Gastroesophageal sphincter (tissue), 4 donors: ENCODE measurements around the gene GP5. TPM values are rescaled to one million over a fixed set of nuclear protein-coding genes. Genes with fewer than 3 reads are reported as not detected.

Experiments used
- ATAC-seq: fragments of 150-250 bp; one replicate; pipeline ENCODE4 v1.9.1; 2016; ENCODE audit warnings: mild to moderate bottlenecking, moderate library complexity
- H3K27ac ChIP-seq, 4 donors: fragments of 200-600 bp; sonication (generic) in 3 of 4; 1 replicate in 3 of 4; 2 replicates in 1 of 4; pipeline ENCODE4 v1.5.1; 2016 to 2019
- H3K27me3 ChIP-seq: fragments of 200-600 bp; sonication (generic); one replicate; pipeline ENCODE4 v1.5.1; 2019
- H3K36me3 ChIP-seq, 2 donors: fragments of 200-600 bp; sonication (generic); one replicate each; pipeline ENCODE4 v1.5.1; 2019; ENCODE audit warnings: control low read depth in 1 of 2
- H3K4me1 ChIP-seq, 3 donors: fragments of 200-600 bp; sonication (generic); 1 replicate in 2 of 3; 2 replicates in 1 of 3; pipeline ENCODE4 v1.5.1; 2016 to 2019; ENCODE audit warnings: control low read depth in 2 of 3
- H3K4me3 ChIP-seq, 2 donors: fragments of 200-600 bp; sonication (generic); one replicate each; pipeline ENCODE4 v1.5.1; 2019; ENCODE audit warnings: mild to moderate bottlenecking in 1 of 2, moderate library complexity in 1 of 2
- H3K9me3 ChIP-seq, 3 donors: fragments of 200-600 bp; sonication (generic); one replicate each; pipeline ENCODE4 v1.5.1; 2017 to 2019; ENCODE audit warnings: control low read depth in 2 of 3
- EP300 ChIP-seq: sonication (generic); formaldehyde crosslinking; IDR thresholded peaks from one replicate; pipeline ENCODE4 v1.6.1; 2017; ENCODE audit warnings: antibody characterized with exemption, mild to moderate bottlenecking
- POLR2A ChIP-seq, 2 donors: fragments of 450-650 bp; IDR thresholded peaks; one replicate each; pipeline ENCODE4 v1.6.1; 2017; ENCODE audit warnings: antibody characterized with exemption in 2 of 2, mild to moderate bottlenecking in 2 of 2, moderate library complexity in 1 of 2
- POLR2AphosphoS5 ChIP-seq: sonication (generic); formaldehyde crosslinking; IDR thresholded peaks from one replicate; pipeline ENCODE4 v1.6.1; 2017; ENCODE audit warnings: antibody characterized with exemption
- WGBS, 2 donors: methylation state at CpG; one replicate each; pipeline ENCODE4 v1.1.5; 2018; ENCODE audit warnings: low coverage in 1 of 2; 5-methylcytosine and 5-hydroxymethylcytosine counted together
- total RNA-seq, 4 donors: library from RNA; depleted of rRNA; stranded (reverse); fragments of >200 nt; gene quantifications; one replicate each; pipeline ENCODE4 v1.1.0, GENCODE V29; 2016
- TF ChIP-seq, protein P1 (sequence below), 4 experiments: fragments of 200-600 bp in 2 of 4; fragments of 450-650 bp in 2 of 4; sonication (generic) in 1 of 4; IDR thresholded peaks; one replicate each; pipeline ENCODE4 v1.5.1; 2017 to 2019; ENCODE audit warnings: antibody characterized with exemption in 4 of 4, mild to moderate bottlenecking in 2 of 4, moderate library complexity in 2 of 4

Gene GP5
- total RNA-seq, 4 donors from 2014 or later: 0.31 TPM; not detected in 3

GRCh38 chr3:194401346-194401745 is 2.3 kb upstream of the GP5 start:
- peaks cover 0 to 22% (median 17%) of the 10 kb centered on the region in 3 donors for H3K4me1 ChIP-seq
- 81% methylated on average over 7 of the region's 9 CpGs; no CpG with 5 or more reads in 1 of the 2 donors for WGBS, 2 donors
- no peak for ATAC-seq
- no peak overlapping the region for H3K4me3 ChIP-seq
- no peaks in the 10 kb centered on the region for H3K9me3 ChIP-seq
- peaks cover 36% of the 10 kb centered on the region for H3K27me3 ChIP-seq
- H3K27ac ChIP-seq: no peak overlapping the region
- peaks cover 0 to 12% of the 10 kb centered on the region in 2 donors for H3K36me3 ChIP-seq
- TF ChIP-seq, protein P1, sequence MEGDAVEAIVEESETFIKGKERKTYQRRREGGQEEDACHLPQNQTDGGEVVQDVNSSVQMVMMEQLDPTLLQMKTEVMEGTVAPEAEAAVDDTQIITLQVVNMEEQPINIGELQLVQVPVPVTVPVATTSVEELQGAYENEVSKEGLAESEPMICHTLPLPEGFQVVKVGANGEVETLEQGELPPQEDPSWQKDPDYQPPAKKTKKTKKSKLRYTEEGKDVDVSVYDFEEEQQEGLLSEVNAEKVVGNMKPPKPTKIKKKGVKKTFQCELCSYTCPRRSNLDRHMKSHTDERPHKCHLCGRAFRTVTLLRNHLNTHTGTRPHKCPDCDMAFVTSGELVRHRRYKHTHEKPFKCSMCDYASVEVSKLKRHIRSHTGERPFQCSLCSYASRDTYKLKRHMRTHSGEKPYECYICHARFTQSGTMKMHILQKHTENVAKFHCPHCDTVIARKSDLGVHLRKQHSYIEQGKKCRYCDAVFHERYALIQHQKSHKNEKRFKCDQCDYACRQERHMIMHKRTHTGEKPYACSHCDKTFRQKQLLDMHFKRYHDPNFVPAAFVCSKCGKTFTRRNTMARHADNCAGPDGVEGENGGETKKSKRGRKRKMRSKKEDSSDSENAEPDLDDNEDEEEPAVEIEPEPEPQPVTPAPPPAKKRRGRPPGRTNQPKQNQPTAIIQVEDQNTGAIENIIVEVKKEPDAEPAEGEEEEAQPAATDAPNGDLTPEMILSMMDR (IDR thresholded peaks at IDR 0.05): no peak
- no peak for TF ChIP-seq EP300

GRCh38 chr3:194399874-194400411 is 877 bp upstream of the GP5 start:
- H3K27me3 ChIP-seq: peaks cover 40% of the 10 kb centered on the region
- no peak for ATAC-seq
- no peaks in the 10 kb centered on the region for H3K9me3 ChIP-seq
- no peak for TF ChIP-seq EP300
- TF ChIP-seq POLR2A (IDR thresholded peaks at IDR 0.05): no peak
- TF ChIP-seq, protein P1 (IDR thresholded peaks at IDR 0.05): no peak
- no peak for TF ChIP-seq POLR2AphosphoS5
- no peak overlapping the region for H3K4me3 ChIP-seq
- 78 to 86% methylated on average over 7 to 13 of the region's 15 CpGs for WGBS, 2 donors
- H3K36me3 ChIP-seq: no peaks in the 10 kb centered on the region
- H3K4me1 ChIP-seq: peaks cover 0 to 26% (median 17%) of the 10 kb centered on the region in 3 donors
- no peak overlapping the region for H3K27ac ChIP-seq

- 1 to 39% methylated on average over 5 to 14 of the region's 38 CpGs for WGBS, 2 donors
- Histone ChIP-seq H3K9me3 (no peaks in the 10 kb centered on the region), H3K27me3 (peaks cover 52% of the 10 kb centered on the region), H3K4me3 (peak overlapping the region in 1 of 2 donors; percentile 38), H3K27ac (no peak overlapping the region), H3K36me3 (no peaks in the 10 kb centered on the region), H3K4me1 (peaks cover 0 to 26% (median 17%) of the 10 kb centered on the region in 3 donors)
- TF ChIP-seq POLR2AphosphoS5 (no peak), EP300 (no peak), POLR2A (IDR thresholded peaks at IDR 0.05) (no peak)
- TF ChIP-seq, protein P1 (IDR thresholded peaks at IDR 0.05): no peak
- ATAC-seq: no peak
Measured at GRCh38 chr3:194397757-194398312, 1.2 kb downstream of the GP5 start.

- Histone ChIP-seq H3K9me3 (no peaks in the 10 kb centered on the region), H3K4me1 (peaks cover 0 to 26% (median 17%) of the 10 kb centered on the region in 3 donors), H3K36me3 (no peaks in the 10 kb centered on the region), H3K27me3 (peaks cover 52% of the 10 kb centered on the region), H3K27ac (peak overlapping the region in 2 of 4 donors; percentile 31 to 35), H3K4me3 (peak overlapping the region in 1 of 2 donors; percentile 38)
- no peak for ATAC-seq
- 21 to 26% methylated on average over 14 to 15 of the region's 73 CpGs for WGBS, 2 donors
- TF ChIP-seq POLR2AphosphoS5 (no peak), EP300 (no peak), POLR2A (IDR thresholded peaks at IDR 0.05) (no peak)
- TF ChIP-seq, protein P1 (IDR thresholded peaks at IDR 0.05): no peak
Measured at GRCh38 chr3:194396859-194397756, 2.0 kb downstream of the GP5 start.
